ENCODE results near the gene JSRP1. TPM values are rescaled to one million over a fixed set of nuclear protein-coding genes. Genes with fewer than 3 reads are reported as not detected.

Gene JSRP1
- total RNA-seq, 2 experiments from 2014 or later = 0.56 to 0.58 TPM

- H3K4me1 ChIP-seq (ENCODE audit: insufficient read depth, low read length) = peaks cover 25% of the 10 kb centered on the region
- CTCF ChIA-PET = no interaction called here
- intact Hi-C loops (cut with DNase I, micrococcal nuclease) = no loop called here
- H3K9me3 ChIP-seq (ENCODE audit: control insufficient read depth in 1 of 2, insufficient read depth in 1 of 2, low read length in 2 of 2) = no peaks in the 10 kb centered on the region
- H3K27ac ChIP-seq (ENCODE audit: low read depth in 1 of 2, low read length in 2 of 2) = no peak overlapping the region
- DNase-seq (peak in 1 of 14 experiments; percentile 31), ATAC-seq (ENCODE audit: poor library complexity) (no peak)
- POLR2A ChIA-PET = interaction anchor here (1.2 to 1.4 kb wide), 2 partner anchors 8 to 23 kb away, joined by 3 to 4 read pairs; no protein-coding TSS in a partner anchor
- H3K9me3 Mint-ChIP-seq = no peaks in the 10 kb centered on the region
- peaks cover 15% of the 10 kb centered on the region for H3K4me1 Mint-ChIP-seq (ENCODE audit: low read depth)
- no peak overlapping the region for H3K27ac Mint-ChIP-seq
- H3K36me3 ChIP-seq (ENCODE audit: insufficient read depth, low read length) = peaks cover 6% of the 10 kb centered on the region
- peaks cover 4% of the 10 kb centered on the region for H3K36me3 Mint-ChIP-seq (ENCODE audit: low read depth)
- no peak overlapping the region for H3K4me3 Mint-ChIP-seq
- no peaks in the 10 kb centered on the region for H3K27me3 Mint-ChIP-seq
- H3K4me3 ChIP-seq (ENCODE audit: low read length) = no peak overlapping the region
- no peak for TF ChIP-seq CTCF (IDR thresholded peaks at IDR 0.05)
- H3K27me3 ChIP-seq (ENCODE audit: control insufficient read depth in 1 of 2, insufficient read depth in 2 of 2, low read length in 2 of 2) = no peaks in the 10 kb centered on the region
These were observed 24.5 kb upstream of the JSRP1 start for GRCh38 chr19:2280633-2281264.

GRCh38 chr19:2278459-2279158 lies 22.4 kb upstream of the JSRP1 start:
- ATAC-seq (ENCODE audit: poor library complexity) = no peak
- H3K9me3 Mint-ChIP-seq = no peaks in the 10 kb centered on the region
- Histone ChIP-seq H3K36me3 (ENCODE audit: insufficient read depth, low read length) (peaks cover 8% of the 10 kb centered on the region), H3K9me3 (ENCODE audit: control insufficient read depth in 1 of 2, insufficient read depth in 1 of 2, low read length in 2 of 2) (no peaks in the 10 kb centered on the region), H3K4me1 (ENCODE audit: insufficient read depth, low read length) (peaks cover 45% of the 10 kb centered on the region), H3K27ac (ENCODE audit: low read depth in 1 of 2, low read length in 2 of 2) (no peak overlapping the region), H3K4me3 (ENCODE audit: low read length) (no peak overlapping the region), H3K27me3 (ENCODE audit: control insufficient read depth in 1 of 2, insufficient read depth in 2 of 2, low read length in 2 of 2) (no peaks in the 10 kb centered on the region)
- H3K4me1 Mint-ChIP-seq (ENCODE audit: low read depth) = peaks cover 30% of the 10 kb centered on the region
- H3K27me3 Mint-ChIP-seq = no peaks in the 10 kb centered on the region
- H3K36me3 Mint-ChIP-seq (ENCODE audit: low read depth) = peaks cover 18% of the 10 kb centered on the region
- H3K4me3 Mint-ChIP-seq = no peak overlapping the region
- TF ChIP-seq CTCF (IDR thresholded peaks at IDR 0.05) = no peak
- peak in 1 of 14 experiments; percentile 39 for DNase-seq
- CTCF ChIA-PET = no interaction called here
- intact Hi-C loops (cut with DNase I, micrococcal nuclease) = loop anchor here in 1 of 2 experiments (5.0 to 10.0 kb wide), 2 partner anchors 39 to 336 kb away; no protein-coding TSS in a partner anchor
- H3K27ac Mint-ChIP-seq = peak overlapping the region; percentile 47
- POLR2A ChIA-PET = interaction anchor here (0.7 to 1.9 kb wide), 4 partner anchors 11 to 39 kb away, joined by 3 to 10 read pairs (median 4); no protein-coding TSS in a partner anchor

GRCh38 chr19:2277138-2277537 lies 20.9 kb upstream of the JSRP1 start:
- H3K4me3 ChIP-seq (ENCODE audit: low read length) = no peak overlapping the region
- no peaks in the 10 kb centered on the region for H3K27me3 Mint-ChIP-seq
- peaks cover 50% of the 10 kb centered on the region for H3K4me1 ChIP-seq (ENCODE audit: insufficient read depth, low read length)
- H3K4me3 Mint-ChIP-seq = no peak overlapping the region
- no peak for TF ChIP-seq CTCF (IDR thresholded peaks at IDR 0.05)
- ChIA-PET POLR2A (interaction anchor here (1.9 to 11.5 kb wide), 3 partner anchors 11 to 38 kb away, joined by 6 to 195 read pairs (median 6); partner anchors contain the start of gene JSRP1), CTCF (no interaction called here)
- peaks cover 0 to 4% of the 10 kb centered on the region in 2 experiments for H3K27me3 ChIP-seq (ENCODE audit: control insufficient read depth in 1 of 2, insufficient read depth in 2 of 2, low read length in 2 of 2)
- peak overlapping the region; percentile 15 for H3K27ac Mint-ChIP-seq
- intact Hi-C loops (cut with DNase I, micrococcal nuclease) = loop anchor here in 1 of 2 experiments (5.0 to 10.0 kb wide), 2 partner anchors 40 to 338 kb away; no protein-coding TSS in a partner anchor
- H3K9me3 ChIP-seq (ENCODE audit: control insufficient read depth in 1 of 2, insufficient read depth in 1 of 2, low read length in 2 of 2) = peaks cover 0 to 6% of the 10 kb centered on the region in 2 experiments
- peaks cover 31% of the 10 kb centered on the region for H3K4me1 Mint-ChIP-seq (ENCODE audit: low read depth)
- H3K9me3 Mint-ChIP-seq = no peaks in the 10 kb centered on the region
- peaks cover 23% of the 10 kb centered on the region for H3K36me3 ChIP-seq (ENCODE audit: insufficient read depth, low read length)
- H3K36me3 Mint-ChIP-seq (ENCODE audit: low read depth) = peaks cover 33% of the 10 kb centered on the region
- no peak overlapping the region for H3K27ac ChIP-seq (ENCODE audit: low read depth in 1 of 2, low read length in 2 of 2)
- peak in 1 of 14 experiments; percentile 36 for DNase-seq
- no peak for ATAC-seq (ENCODE audit: poor library complexity)

Measured in CD4-positive, alpha-beta T cell (primary cell).